Thymus (tissue), 11 donors: ENCODE measurements around the gene MFSD12. TPM values are rescaled to one million over a fixed set of nuclear protein-coding genes. Genes with fewer than 3 reads are reported as not detected.
A peak's percentile ranks its signal among the peaks of the same experiment; 100 is the strongest.
"Not testable (repeated sequence)": the region's sequence is repeated elsewhere in the genome, so short reads cannot be mapped to it uniquely, and the experiment has no call there.

Experiments used
- DNase-seq, 9 donors: peaks; one replicate each; pipeline ENCODE4 v3.0.0-alpha.2; 2013; ENCODE audit warnings: low spot score in 9 of 9, low read depth in 6 of 9, missing footprints in 1 of 9
- H3K27ac ChIP-seq, 2 donors: one replicate each; pipeline ENCODE4 v1.5.1; 2013; ENCODE audit warnings: control low read depth in 1 of 2, low read depth in 1 of 2, low read length in 1 of 2, mild to moderate bottlenecking in 1 of 2, moderate library complexity in 1 of 2
- H3K27me3 ChIP-seq, 2 donors: one replicate each; pipeline ENCODE4 v1.5.1; 2013; ENCODE audit warnings: low read length in 1 of 2; ENCODE audit not compliant: control insufficient read depth in 2 of 2, insufficient read depth in 1 of 2
- H3K36me3 ChIP-seq, 2 donors: one replicate each; pipeline ENCODE4 v1.5.1; 2013; ENCODE audit warnings: low read length in 1 of 2, mild to moderate bottlenecking in 1 of 2, moderate library complexity in 1 of 2; ENCODE audit not compliant: control insufficient read depth in 2 of 2, insufficient read depth in 2 of 2
- H3K4me1 ChIP-seq, 2 donors: one replicate each; pipeline ENCODE4 v1.5.1; 2013; ENCODE audit warnings: low read length in 2 of 2; ENCODE audit not compliant: control insufficient read depth in 2 of 2, insufficient read depth in 2 of 2
- H3K4me3 ChIP-seq, 2 donors: one replicate each; pipeline ENCODE4 v1.5.1; 2013; ENCODE audit warnings: low read length in 2 of 2, control low read depth in 1 of 2, mild to moderate bottlenecking in 1 of 2
- H3K9me3 ChIP-seq, 2 donors: one replicate each; pipeline ENCODE4 v1.5.1; 2013; ENCODE audit warnings: low read length in 1 of 2, mild to moderate bottlenecking in 1 of 2; ENCODE audit not compliant: control insufficient read depth in 2 of 2, insufficient read depth in 1 of 2
- WGBS: extraction: QIAGEN DNeasy Blood & Tissue Kit; methylation state at CpG from one replicate; pipeline ENCODE4 v1.1.7; 2013; 5-methylcytosine and 5-hydroxymethylcytosine counted together
- polyA plus RNA-seq: library from polyadenylated mRNA; stranded (reverse); fragments of 200-250 nt; gene quantifications from one replicate; pipeline ENCODE4 v1.2.3, GENCODE V29; 2013
- total RNA-seq: library from RNA; stranded (reverse); fragments of 120-200 nt; gene quantifications from one replicate; pipeline ENCODE4 v1.2.4, GENCODE V29; 2013
- donor health status: healthy.

The MFSD12 gene
- total and polyA plus RNA-seq, 2 donors = 47.5 to 76.0 TPM

DNA sequence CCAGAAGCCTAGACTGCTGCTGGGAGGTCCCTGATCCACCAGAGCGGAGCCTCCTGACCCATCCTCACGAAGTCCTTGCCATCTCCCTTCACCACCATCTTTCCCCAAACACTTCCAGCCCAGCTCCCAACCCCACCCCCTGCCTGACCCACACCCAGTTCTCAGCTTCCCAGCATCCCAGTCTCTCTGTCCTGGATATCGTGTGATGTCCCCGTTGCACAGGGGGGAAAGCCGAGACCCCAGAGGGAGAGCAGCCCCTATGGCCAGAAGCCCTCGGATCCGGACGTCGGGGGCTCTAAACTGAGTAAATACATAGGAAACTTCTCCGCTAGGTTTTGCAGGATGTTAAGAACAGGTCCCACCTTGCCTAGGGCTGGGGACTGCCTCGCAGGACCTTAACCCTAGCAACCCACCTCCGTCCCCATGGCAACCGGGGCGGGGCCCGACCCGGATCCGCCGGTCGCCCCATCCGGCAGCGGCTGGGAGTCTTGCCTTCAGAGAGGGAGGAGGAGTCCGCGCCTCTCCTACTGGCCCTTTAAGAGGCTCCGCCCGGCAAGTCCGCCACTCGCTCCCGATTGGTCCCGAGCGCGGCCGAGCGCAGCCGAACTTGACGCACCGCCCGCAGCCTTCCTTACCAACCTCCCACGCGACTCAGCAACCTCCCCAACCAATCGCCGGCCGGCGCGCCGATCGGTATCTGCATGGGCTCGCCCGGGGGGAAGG, 14.9 kb upstream of the MFSD12 start:
- Histone ChIP-seq H3K9me3 (peaks cover 1 to 13% of the 10 kb centered on the region in 2 donors), H3K27me3 (no peaks in the 10 kb centered on the region), H3K4me1 (peaks cover 12 to 26% of the 10 kb centered on the region in 2 donors), H3K4me3 (peak overlapping the region; percentile 44 to 50), H3K36me3 (peaks cover 17 to 26% of the 10 kb centered on the region in 2 donors), H3K27ac (peak overlapping the region; percentile 44 to 77)
- WGBS = 4% methylated on average over 48 of the region's 48 CpGs
- DNase-seq = peak; percentile 97 to 100 (median 100)

DNA sequence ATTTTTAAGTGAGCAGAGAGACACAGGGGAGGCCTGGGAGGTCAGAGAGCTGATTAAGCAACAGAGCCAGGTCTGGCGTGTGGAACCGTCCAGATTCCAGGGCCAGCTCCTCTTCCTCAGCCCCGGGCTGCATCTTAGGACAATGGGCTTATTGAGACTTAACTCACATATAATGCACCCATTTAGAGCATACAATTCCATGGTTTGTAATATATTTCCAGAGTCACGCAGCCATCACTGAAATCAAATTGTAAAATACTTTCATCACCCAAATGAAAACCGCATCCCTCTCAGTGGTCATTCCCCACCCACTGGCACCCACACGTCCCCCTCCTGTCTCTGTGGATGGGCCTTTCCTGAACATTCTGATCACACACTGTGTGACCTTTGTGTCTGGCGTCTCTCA, 13.2 kb upstream of the MFSD12 start:
- H3K4me1 ChIP-seq = peaks cover 12 to 17% of the 10 kb centered on the region in 2 donors

DNA sequence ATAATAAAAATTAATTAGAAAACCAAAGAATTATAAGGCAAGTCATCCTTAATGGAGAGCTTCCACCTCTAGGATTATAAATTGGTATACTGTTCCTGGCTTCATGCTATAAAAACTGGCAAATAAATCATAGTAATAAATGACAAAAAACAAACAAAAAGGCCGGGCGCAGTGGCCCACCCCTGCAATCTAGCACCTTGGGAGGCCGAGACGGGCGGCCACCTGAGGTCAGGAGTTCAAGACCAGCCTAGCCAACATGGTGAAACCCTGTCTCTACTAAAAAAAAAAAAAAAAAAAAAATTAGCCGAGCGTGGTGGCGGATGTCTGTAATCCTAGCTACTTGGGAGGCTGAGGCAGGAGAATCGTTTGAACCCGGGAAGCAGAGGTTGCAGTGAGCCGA, 12.7 kb upstream of the MFSD12 start:
- not testable (repeated sequence) for H3K27me3 ChIP-seq, H3K4me3 ChIP-seq, H3K27ac ChIP-seq, H3K36me3 ChIP-seq, DNase-seq
- WGBS = 97% methylated on average over 11 of the region's 11 CpGs
- Histone ChIP-seq H3K9me3 (peaks cover 0 to 13% of the 10 kb centered on the region in 2 donors), H3K4me1 (peaks cover 12 to 17% of the 10 kb centered on the region in 2 donors)

More for the DNA sequence above, 13.2 kb upstream of the MFSD12 start:
- H3K27me3 ChIP-seq = no peaks in the 10 kb centered on the region
- no peak for DNase-seq
- no peak overlapping the region for H3K4me3 ChIP-seq
- peaks cover 1 to 13% of the 10 kb centered on the region in 2 donors for H3K9me3 ChIP-seq
- WGBS = 96% methylated on average over 7 of the region's 7 CpGs
- H3K36me3 ChIP-seq = peaks cover 8 to 10% of the 10 kb centered on the region in 2 donors
- no peak overlapping the region for H3K27ac ChIP-seq

- no peak for DNase-seq
- Histone ChIP-seq H3K4me1 (peaks cover 0 to 4% of the 10 kb centered on the region in 2 donors), H3K36me3 (no peaks in the 10 kb centered on the region), H3K4me3 (no peak overlapping the region), H3K9me3 (no peaks in the 10 kb centered on the region), H3K27ac (no peak overlapping the region), H3K27me3 (no peaks in the 10 kb centered on the region)
- WGBS = 95% methylated on average over 19 of the region's 19 CpGs
Measured at GRCh38 chr19:3565139-3565538, 7.8 kb upstream of the MFSD12 start.

DNA sequence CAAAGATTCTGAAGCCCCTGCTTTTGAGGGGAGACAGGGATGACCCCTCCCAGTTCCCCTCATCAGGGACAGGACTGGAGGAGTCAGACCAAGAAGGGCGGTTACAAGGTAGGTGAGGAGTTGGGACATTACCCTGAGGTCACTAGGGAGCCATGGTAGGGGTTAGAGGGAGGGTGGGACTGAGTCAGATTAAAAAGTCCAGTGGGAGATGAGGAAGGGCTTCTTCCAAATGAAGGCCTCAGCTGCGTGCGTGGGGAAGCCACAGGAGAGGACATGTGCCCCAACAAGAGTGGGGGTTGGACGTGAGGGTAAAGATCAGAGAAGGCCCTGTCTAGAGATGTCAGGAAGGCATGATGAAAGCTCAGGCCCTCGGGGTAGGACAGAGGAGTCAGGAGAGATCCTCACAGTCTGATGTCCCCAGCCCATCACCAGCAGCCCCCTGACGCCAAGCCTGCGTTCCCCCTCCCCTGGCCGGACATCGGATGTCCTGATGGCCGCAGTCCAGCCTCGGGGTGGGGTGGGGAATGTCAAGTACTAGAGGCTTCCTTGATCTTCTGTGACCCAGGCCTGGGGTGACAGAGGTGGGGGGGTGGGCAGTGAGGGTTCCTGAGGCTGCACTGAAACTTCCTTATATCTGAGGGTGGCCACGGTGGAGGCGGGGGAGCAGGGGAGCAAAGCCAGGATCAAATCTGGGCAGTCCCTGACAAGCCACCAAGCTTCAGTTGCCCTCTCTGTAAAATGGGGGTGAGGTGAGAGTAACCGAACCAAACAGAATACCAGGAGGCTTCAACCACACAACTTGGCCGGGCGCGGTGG, 6.5 kb upstream of the MFSD12 start:
- no peak for DNase-seq
- 92% methylated on average over 17 of the region's 17 CpGs for WGBS

GRCh38 chr19:3556978-3557460, 367 bp downstream of the MFSD12 start:
- DNase-seq = peak in 3 of 9 donors; percentile 41 to 56 (median 41)
- H3K9me3 ChIP-seq = no peaks in the 10 kb centered on the region
- H3K4me1 ChIP-seq = peaks cover 30 to 55% of the 10 kb centered on the region in 2 donors
- H3K27me3 ChIP-seq = no peaks in the 10 kb centered on the region
- H3K36me3 ChIP-seq = peaks cover 0 to 9% of the 10 kb centered on the region in 2 donors
- peak overlapping the region; percentile 57 to 79 for H3K27ac ChIP-seq
- WGBS = under 1% methylated on average over 60 of the region's 60 CpGs
- peak overlapping the region; percentile 76 to 98 for H3K4me3 ChIP-seq

More for the DNA sequence above, 6.5 kb upstream of the MFSD12 start:
- Histone ChIP-seq H3K27me3 (no peaks in the 10 kb centered on the region), H3K4me3 (no peak overlapping the region), H3K9me3 (no peaks in the 10 kb centered on the region), H3K36me3 (no peaks in the 10 kb centered on the region), H3K4me1 (peaks cover 0 to 4% of the 10 kb centered on the region in 2 donors), H3K27ac (no peak overlapping the region)

DNA sequence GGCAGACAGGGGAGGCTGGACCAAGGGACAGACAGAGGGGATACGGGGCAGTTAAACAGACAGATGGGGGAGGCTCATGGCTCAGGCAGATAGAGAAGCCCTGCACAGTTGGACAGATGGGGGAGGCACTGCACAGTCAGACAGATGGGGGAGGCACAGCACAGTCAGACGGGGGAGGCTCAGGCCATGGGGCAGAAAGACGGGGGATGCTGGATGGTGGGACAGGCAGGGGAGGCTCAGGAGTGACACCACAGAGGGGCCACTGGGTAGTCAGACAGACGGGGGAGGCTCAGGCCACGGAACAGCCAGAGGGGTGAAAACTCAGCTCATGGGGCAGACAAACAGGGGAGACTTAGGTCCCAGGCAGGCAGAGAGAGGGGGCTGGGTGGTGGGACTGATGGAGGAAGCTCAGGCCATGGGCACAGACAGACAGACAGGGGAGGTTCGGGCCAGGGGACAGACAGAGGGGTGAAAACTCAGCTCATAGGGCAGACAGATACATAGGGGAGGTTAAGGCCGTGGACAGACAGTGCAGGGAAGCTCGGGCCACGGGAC, 886 bp downstream of the MFSD12 start:
- peaks cover under 1 to 9% of the 10 kb centered on the region in 2 donors for H3K36me3 ChIP-seq
- no peak for DNase-seq
- no peaks in the 10 kb centered on the region for H3K9me3 ChIP-seq
- peak overlapping the region; percentile 76 to 98 for H3K4me3 ChIP-seq
- H3K27me3 ChIP-seq = no peaks in the 10 kb centered on the region
- peak overlapping the region; percentile 57 to 79 for H3K27ac ChIP-seq
- WGBS = 37% methylated on average over 9 of the region's 9 CpGs
- H3K4me1 ChIP-seq = peaks cover 30 to 57% of the 10 kb centered on the region in 2 donors

- no peaks in the 10 kb centered on the region for H3K27me3 ChIP-seq
- peaks cover 8 to 13% of the 10 kb centered on the region in 2 donors for H3K36me3 ChIP-seq
- H3K9me3 ChIP-seq = no peaks in the 10 kb centered on the region
- H3K27ac ChIP-seq = peak overlapping the region; percentile 88 to 95
- peaks cover 30 to 57% of the 10 kb centered on the region in 2 donors for H3K4me1 ChIP-seq
- DNase-seq = no peak
- 92% methylated on average over 15 of the region's 15 CpGs for WGBS
- peak overlapping the region; percentile 76 to 98 for H3K4me3 ChIP-seq
Measured at GRCh38 chr19:3555653-3556422, 1.5 kb downstream of the MFSD12 start.
